ENCODE results near the gene REXO1.

DNA sequence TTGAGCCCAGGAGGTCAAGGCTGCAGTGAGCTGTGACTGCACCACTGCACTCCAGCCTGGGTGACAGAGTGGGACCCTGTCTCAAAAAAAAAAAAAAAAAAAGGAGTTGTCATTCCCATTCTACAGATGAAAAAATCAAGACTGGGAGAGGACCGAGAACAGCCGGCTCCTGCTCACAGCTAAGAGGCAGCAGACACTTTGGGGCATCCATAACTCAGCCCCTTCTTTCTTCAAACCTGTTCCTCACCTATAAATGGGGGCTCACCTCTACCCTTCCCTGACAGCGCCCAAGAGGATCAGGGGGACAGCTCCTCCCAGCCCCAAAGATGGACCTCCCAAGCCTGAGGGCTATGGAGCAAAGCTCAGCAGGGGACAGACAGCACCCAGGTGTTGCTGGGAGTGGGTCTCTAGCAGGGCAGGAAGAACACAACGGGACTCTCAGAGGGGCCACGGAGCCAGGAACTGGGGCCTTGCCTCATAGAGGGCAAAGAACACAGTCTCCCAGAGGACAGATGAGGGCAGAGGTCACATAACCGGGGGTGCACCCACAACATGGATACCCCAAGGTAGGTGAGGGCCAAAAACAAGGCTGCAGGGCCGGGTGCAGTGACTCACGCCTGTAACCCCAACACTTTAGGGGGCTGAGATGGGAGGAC is 18.5 kb upstream of the REXO1 start:
- TF ChIP-seq CHD4 (IDR thresholded peaks at IDR 0.05; ENCODE audit: borderline replicate concordance) (no peak), KDM1A (IDR thresholded peaks at IDR 0.05; ENCODE audit: low read depth) (no peak), EP300 (IDR thresholded peaks at IDR 0.05) (no peak), NR3C1 (IDR thresholded peaks at IDR 0.05) (no peak)
- TF ChIP-seq, protein P1, sequence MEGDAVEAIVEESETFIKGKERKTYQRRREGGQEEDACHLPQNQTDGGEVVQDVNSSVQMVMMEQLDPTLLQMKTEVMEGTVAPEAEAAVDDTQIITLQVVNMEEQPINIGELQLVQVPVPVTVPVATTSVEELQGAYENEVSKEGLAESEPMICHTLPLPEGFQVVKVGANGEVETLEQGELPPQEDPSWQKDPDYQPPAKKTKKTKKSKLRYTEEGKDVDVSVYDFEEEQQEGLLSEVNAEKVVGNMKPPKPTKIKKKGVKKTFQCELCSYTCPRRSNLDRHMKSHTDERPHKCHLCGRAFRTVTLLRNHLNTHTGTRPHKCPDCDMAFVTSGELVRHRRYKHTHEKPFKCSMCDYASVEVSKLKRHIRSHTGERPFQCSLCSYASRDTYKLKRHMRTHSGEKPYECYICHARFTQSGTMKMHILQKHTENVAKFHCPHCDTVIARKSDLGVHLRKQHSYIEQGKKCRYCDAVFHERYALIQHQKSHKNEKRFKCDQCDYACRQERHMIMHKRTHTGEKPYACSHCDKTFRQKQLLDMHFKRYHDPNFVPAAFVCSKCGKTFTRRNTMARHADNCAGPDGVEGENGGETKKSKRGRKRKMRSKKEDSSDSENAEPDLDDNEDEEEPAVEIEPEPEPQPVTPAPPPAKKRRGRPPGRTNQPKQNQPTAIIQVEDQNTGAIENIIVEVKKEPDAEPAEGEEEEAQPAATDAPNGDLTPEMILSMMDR (IDR thresholded peaks at IDR 0.05) = no peak
- TF ChIP-seq, protein P2, sequence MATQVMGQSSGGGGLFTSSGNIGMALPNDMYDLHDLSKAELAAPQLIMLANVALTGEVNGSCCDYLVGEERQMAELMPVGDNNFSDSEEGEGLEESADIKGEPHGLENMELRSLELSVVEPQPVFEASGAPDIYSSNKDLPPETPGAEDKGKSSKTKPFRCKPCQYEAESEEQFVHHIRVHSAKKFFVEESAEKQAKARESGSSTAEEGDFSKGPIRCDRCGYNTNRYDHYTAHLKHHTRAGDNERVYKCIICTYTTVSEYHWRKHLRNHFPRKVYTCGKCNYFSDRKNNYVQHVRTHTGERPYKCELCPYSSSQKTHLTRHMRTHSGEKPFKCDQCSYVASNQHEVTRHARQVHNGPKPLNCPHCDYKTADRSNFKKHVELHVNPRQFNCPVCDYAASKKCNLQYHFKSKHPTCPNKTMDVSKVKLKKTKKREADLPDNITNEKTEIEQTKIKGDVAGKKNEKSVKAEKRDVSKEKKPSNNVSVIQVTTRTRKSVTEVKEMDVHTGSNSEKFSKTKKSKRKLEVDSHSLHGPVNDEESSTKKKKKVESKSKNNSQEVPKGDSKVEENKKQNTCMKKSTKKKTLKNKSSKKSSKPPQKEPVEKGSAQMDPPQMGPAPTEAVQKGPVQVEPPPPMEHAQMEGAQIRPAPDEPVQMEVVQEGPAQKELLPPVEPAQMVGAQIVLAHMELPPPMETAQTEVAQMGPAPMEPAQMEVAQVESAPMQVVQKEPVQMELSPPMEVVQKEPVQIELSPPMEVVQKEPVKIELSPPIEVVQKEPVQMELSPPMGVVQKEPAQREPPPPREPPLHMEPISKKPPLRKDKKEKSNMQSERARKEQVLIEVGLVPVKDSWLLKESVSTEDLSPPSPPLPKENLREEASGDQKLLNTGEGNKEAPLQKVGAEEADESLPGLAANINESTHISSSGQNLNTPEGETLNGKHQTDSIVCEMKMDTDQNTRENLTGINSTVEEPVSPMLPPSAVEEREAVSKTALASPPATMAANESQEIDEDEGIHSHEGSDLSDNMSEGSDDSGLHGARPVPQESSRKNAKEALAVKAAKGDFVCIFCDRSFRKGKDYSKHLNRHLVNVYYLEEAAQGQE (IDR thresholded peaks at IDR 0.05) = no peak

All from A549 (cell line).